GM19467 (cell line): ENCODE results near the gene BCAR3.
A peak's percentile ranks its signal among the peaks of the same experiment; 100 is the strongest.

Experiments used
- ATAC-seq: cut with Tn5 transposase; IDR thresholded peaks from one replicate; pipeline ENCODE4 v1.9.1; 2021; ENCODE audit warnings: mild to moderate bottlenecking, moderate library complexity; ENCODE audit not compliant: unreplicated experiment

Gene BCAR3

DNA sequence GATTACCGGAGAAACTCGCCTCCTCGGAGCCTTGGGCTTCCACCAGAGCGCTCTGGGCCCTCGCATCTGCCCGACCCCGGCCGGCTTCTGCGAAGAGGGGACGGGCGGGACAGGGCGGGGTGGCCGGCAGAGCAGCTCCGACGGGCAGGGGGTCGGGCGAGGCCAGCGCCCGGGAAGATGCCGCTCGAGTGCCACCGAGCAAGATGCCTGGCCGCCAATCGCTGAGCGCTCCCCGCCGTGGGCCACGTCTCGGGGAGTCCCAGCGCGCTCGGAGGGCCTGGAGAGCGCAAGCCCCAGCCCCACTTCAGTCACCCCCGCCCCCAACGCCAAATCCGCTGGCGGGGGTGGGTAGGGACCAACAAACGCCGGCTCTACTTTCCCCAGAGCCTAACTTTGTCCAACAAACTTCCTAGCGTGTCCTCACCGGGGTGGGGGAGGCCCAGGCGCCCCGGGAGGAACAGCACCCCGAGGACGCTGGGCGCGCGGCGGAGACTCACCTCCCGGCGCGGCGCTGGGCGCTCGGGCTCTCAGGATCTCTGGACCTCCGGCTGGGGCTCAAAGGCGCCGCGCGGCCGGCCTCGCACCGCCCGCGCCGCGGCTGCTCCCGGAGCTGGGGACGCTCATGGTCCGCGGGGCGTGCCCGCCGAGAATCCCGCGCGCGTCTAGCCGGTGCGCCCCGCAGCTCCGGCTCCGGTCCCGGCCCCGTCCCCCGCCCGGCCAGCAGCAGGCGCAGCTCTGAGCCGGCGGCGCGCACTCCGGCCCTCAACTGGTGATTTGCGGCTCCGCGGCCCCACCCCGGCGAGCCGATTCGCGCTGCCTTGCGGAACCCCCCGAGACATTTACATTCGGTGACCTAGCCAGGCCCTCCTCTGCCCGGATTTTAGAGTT, at the start of gene BCAR3:
Gene BCAR3 (minus strand): TSS at position 737 of the 888 bp plus-strand sequence. CDS start 6,907 bp downstream, outside the sequence.
- ATAC-seq = peak; percentile 62

DNA sequence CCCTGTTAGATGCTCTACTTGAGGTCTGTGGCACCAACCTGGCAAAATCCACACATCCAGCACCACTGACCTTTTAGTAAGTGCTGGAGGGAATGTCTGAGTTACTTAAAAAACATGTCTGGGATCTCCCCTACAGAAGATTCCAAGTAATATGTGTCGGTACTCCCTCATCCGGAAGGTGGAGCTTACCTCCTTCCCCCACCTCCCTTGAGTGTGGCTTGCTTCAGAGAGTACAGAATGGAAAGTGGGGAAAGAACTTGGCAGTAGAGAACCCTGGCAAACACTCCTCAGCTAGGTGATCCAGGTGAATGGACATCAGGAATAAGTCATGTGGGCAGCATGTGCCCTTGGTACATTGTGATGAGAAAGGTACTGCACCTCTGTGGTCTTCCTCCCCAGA, 49.0 kb upstream of the BCAR3 start:
- no peak for ATAC-seq

DNA sequence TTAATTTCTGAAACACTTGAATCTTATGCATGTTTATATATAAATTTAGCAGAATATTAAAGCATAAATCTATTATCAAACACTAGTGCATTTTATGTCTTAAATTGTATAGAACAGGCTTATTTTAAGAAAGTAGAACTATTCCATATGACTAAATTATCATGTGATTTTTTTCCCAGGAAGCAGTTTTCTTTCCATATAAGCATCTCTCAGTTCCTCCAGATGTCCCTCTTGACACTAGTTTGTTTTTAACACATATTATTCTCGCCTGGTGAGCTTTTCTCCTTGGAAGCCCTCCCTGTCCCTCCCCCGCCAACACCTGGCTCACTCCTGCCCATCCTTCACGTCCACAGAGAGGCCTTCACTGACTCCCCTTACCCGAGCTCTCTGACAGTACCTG, 48.3 kb upstream of the BCAR3 start:
- no peak for ATAC-seq

DNA sequence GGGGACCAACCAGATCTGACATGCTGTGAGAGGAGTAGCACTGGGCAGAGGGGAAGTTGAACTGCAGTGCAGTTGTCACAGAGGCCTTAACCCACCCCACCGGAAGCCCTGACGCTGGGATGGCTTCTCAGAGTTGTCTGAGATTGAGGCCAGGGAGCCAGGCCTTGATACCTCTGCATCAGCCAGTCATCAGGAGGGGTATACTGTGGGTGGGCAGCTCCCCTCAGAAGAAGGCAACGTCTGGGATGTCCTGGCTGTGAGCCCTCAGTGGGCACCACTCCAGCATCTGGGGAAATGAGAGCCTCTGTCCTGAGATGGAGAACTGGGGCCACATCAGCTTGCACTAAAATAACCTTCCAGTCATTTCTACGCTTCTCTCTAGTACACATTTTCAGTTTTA, 47.9 kb upstream of the BCAR3 start:
- peak; percentile 40 for ATAC-seq

DNA sequence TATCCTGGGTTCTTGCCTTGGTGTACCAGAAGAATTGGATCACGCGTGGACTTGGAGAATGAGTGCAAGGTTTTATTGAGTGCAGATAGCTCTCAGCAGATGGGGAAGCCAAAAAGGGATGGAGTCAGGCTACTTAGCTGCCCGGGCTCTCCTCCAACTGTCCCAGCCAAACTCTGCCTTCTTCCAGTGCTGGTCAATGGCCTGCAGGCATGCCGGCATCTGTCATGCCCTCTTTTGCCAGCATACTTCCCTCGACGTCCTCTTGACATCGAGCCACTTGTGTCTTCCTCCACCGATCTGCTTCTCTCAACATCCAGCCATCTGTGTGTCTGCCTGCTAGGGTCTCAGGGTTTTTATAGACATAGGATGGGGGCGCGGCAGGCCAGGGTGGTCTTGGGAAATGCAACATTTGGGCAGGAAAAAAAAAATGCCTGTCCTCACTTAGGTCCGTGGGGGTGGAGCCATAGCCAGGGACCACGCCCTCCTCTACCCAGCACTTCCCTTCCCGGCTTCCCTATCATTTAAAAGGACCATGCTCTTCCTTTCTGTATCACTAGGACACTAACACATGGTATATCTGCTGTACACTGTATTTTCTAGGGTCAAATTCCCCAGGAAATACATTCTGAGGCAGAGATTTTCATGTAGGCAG, 47.0 kb upstream of the BCAR3 start:
- no peak for ATAC-seq

DNA sequence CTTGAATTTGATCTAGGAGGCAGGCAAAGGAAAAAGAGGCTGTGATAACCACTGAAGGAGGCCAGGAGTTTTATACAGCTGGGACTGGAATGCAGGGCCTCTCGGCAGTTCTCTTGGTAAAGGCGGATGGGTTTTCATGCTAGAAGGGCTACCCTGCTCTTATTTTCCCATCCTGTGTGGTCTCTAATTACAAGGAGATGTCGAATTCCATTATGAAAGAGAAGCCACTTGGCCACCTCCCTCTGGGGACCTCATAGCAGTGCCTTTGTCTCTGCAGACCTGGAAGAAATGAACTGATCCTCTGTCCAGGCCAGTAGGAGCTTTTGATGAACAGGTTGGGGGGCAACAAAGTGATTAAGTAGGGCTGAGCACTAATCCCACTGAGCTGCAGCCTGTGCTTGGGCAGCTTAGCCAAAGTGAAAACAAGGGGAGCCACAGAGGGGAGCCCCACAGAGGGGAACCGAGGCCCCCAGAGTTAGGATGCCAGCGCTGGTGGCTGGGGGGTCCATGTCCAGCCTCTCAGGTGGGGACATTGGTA, 42.2 kb upstream of the BCAR3 start:
- no peak for ATAC-seq

DNA sequence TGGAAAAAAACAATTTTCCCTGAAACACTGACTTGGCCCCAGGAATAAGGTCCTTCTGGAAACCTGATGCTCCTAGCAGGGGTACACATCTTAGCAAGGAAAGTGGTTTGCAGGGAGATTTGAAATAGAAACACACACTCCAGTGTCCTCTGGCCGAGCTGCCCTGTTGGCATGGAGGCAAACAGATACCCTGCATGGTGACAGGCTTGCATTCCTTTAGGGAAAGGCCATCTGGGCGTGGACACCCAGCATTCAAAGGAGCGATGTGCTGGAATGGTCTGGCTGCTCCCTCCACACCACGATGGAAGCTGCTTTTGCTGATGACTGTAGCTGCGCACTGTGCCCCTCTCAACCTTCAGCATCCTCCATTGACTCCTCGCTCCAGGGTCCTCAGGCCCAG, 41.5 kb upstream of the BCAR3 start:
- no peak for ATAC-seq

DNA sequence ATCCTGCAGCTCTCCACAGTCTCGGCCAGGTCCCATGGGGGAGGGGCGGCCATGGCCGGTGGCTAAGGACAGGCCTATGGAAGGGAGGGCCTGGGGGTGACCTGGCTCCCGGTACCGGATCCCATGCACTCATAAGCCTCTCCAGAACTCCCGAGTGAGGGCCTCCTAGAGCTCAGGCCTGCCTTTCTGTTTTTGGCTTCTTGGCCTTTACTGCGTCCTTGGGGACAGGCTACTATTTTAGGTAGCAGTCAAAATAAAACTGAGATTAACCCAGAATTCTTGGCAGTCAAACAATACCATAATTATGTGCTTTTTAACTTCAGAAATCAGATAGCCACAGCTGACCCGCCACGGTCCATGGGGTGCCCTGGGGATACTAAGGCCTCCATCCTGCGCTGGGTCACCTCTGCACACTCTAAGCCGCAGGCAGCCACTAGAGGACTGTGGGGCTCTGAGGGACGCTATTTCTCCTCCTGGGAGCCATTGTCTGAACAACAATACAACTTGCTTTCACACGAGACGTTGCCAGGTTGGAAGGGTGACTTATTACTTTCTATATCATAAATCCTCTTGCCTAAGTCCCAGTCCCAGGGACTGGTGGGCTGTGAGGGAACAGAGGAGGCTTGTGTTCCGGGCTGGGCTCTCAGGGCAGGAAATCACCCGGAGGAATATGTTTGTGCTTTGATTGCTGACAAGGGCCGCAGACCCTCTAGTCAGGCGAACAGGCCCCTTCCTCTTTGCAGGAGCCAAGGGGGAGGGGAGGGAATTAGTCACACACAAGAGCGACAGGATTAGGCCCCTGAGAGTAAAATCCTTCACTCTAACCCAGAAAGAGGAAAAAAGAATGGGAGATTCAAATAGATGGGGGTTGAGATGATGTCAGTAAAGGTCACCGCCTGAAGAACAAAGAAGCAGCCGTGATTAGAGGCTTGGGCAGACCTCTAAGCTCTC, 40.7 kb upstream of the BCAR3 start:
- ATAC-seq = no peak

DNA sequence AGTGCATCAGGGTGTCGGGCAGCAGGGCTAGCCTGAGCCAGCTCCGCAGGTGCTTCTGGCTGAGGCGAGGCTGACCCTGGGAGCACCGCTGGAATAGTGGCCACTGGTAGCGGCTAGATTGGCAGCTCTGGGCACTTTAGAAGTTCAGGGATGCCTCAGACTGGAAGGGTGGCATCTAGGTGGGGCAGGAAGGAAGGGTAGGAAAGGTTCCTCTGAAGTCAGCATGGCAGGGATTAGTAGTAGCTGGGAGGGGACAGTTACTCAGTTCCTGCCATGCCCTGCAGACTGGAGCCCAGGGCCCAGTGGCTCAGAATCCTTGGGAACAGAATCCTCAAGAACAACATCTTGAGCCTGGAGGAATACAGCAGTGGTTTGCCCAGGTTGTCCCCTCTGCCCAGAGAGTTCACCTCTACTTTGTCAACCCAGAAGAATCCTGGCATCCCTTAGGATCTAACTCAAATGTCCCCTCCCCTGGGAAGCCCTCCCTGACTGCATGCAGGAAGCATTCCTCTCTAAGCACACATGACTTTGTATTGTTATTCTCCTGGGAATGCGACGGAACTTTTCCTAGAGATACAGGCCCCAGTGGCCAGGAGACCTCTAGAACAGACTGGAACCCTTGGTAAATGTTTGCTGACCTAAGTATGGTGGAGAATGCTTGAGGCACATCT, 39.5 kb upstream of the BCAR3 start:
- no peak for ATAC-seq

DNA sequence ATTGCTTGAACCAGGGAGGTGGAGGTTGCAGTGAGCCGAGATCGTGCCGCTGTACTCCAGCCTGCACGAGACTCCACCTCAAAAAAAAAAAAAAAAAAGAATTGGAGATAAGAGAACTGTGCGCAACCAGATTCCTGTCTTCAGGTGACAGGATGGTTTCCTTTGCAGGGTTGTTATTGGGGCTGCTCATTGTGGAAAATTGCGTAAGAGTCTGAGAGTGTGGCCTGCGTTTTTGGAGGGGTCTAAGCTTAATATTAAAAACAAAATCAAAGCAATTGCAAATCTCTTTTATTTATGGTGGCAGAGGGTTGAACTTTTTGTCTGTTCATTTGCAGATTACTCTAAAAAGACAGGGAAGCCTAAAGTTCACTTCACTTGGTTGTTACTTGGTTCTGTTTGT, 36.0 kb upstream of the BCAR3 start:
- ATAC-seq = no peak

DNA sequence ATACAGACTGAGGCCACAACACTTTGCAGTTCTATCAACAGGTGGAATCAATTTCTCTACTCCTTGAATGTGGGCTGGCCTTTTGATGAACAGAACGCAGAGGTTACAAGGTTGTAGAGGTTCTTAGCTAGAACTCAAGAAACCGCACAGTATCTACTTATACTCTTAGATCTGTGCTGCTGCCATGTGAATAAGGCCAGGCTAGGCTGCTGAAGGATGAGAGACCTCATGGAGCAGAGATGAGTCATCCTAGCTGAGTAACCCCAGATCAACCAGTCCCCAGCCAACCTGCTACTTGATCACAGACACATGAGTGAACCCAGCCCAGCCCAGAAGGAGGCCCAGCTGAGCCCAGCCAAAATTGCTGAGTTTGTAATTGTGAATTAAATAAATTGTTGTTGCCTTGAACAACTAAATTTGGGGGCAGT, 35.3 kb upstream of the BCAR3 start:
- no peak for ATAC-seq

DNA sequence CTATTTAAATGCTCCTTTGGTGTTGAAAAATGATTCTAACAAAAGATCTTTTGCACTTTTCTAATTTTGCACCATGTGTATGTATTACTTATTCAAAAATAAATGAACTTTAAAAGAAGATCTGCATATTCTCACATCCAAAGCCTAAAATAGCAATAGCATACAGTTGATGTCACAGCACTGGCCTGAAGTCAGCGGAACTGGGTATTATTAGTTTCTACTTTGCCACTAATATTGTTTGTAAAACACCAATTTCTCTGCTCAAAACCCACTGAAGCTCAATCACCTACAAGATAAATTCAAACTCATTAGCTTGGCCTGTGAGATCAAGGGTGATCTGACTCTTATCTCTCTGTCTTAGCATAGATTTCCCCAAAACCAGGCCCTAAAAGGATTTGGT, 34.5 kb upstream of the BCAR3 start:
- ATAC-seq = peak; percentile 17

DNA sequence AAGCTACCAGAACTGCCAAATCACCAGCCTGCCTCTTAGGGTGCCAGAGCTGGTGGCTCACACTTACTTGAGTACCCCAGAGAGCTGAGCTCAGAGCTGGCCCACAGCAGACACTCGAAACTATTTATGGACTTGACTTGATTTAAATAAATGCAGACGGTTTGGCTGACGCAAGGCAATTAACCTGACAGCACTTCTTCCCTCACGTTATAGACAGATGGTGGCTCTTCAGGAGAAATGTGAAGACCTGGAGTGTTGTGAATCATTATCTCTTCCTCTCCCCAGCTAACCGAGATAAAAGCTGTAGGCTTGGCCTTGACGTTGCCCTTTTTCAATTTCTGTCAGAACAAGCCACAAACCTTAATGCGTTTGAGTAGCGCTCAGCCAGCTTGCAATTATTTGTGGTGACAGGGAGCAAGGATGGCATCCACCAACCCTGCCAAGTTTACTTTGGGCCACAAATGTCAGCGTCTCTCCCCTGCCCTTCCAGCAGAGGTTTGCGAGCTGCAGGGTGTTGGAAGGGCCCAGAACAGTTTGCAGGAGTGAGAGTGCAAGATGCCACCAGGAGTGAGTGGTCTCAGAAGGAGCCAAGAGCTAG, 34.0 kb upstream of the BCAR3 start:
- ATAC-seq = peak; percentile 37

DNA sequence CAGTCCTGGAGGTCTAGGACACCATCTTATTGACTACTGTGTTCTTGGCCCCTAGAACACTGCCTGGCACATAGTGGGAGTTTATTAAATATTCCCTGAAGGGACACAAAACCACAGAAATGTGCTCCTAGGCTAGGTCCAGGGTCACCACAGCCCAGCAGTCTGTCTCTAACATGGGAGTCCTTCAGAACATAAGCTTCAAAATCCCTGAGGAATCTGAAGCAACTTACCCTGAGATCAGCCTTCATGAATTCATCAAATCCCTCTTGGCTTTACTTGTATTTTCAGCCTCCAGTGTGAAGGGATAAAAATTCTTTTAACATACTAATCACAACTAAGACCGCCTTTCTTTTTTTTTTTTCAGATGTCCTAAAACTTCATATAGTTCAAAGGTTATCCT, 32.7 kb upstream of the BCAR3 start:
- ATAC-seq = no peak

DNA sequence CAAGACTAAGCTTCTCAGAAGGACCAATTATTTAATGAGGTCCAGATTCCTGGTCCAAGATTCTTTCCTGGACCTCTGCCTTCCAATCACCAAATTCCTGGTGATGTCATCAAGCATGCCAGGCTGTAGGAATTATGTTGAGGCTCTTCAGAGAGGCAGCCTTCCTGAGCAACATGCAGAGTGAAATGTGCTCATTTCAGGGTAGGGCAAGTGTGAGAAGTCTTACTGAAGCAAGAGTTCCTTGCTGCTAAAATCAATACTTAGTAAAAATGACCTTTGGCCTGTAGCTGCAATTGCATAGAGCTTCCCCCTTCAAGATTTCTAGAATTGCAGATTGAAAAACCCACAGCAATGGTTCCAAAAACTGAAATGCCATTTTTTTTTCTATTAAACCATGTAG, 31.7 kb upstream of the BCAR3 start:
- no peak for ATAC-seq

DNA sequence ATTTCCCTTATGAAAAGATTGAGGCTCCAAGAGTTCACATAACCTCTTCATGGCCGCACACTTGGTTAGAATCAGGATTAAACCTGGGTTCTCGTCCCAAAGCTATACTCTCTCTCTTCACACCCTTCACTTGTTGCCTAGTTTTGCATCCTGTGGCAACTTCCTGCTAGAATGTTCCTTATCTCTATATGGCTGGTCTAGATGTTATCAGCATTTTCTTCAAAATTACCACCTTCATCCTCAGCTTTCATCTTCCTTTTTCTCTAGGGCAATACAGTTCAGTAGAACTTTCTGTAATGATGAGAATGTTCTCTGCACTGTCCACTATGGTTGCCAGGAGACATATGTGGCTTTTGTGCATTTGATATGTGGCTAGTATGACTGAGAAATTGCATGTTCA, 31.1 kb upstream of the BCAR3 start:
- no peak for ATAC-seq

DNA sequence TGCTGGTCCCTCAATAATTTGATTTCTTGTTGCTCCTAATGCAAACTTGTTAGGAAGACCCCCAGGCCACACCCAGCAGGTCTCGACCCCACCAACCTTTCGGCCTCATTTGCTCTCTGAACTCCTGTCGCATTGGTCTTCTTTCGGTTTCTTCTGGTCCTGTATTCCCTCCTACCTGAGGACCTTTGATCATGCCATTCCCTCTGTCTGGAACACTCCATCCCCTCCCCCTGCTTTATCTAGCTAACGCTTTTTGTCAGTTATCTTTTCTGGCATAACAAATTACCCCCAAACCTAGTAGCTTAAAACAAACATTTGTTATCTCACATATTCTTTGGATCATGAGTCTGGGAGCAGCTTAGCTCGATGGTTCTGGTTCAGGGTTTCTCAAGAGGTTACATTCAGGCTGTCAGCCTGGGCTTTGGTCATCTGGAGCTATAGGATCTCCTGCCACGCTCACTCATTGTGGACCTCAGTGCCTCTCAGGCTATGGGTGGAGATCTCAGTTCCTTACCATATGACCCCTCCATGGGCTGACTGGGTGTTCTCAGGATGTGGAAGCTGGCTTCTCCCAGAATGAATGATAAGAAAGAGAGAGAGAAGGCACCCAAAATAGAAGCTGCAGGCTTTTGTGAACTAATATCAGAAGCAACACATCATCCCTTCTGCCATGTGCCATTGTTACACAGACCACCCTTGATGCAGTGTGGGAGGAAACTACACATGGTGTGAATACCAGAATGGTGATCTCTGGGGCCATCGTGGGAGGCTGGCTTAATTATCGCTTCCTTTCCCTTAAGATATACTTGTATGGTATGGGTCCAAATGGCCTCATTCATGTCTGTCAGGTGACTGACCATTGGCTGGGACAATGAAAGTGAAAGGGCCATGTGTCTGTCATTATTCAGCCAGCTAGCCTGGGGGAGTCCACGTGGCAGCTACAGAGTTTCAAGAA, 29.1 kb upstream of the BCAR3 start:
- no peak for ATAC-seq

DNA sequence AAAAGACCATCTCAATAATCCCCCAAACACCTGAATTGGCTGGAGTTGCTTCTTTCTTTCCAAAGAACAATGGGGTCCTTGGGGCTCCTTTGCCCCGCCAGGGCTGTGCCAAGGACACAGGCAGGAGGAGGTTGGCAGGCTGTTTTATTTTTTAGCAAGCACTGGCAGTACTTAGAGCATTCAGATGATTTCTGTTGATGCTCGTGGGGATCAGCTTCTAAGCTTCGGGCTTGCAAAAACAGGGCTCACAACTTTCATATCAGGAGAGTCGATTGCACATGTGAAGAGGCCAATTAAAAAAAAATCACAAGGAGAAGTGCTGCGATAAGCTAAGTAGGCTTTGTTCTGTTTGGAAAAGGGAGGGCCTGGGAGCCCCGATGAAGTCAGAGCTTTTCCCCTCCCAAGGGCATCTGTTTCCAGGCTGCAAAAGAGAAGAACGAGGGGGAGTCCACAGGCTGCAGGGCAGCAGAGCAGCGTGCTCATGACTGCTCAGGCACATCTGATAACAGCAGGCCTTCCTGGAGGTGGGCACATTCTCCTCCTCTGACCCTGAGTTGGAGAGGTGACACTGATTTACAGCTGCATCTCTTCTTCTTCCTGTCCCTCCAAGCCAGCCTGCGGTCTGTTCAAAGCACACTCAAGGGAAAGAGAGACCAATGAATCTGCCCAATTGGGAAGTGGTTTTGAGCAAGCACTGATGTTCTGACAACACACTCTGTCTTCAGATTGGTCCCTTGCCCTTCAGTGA, 27.3 kb upstream of the BCAR3 start:
- ATAC-seq = peak; percentile 40
